Right ventricle myocardium superior (tissue), 1 donor: ENCODE measurements around the gene HOXB13. TPM values are rescaled to one million over a fixed set of nuclear protein-coding genes. Genes with fewer than 3 reads are reported as not detected.

Experiments used
- ATAC-seq: fragments of 200-7000 bp; cut with Tn5 transposase; one replicate; pipeline ENCODE4 v1.9.1; 2020; ENCODE audit warnings: mild to moderate bottlenecking; ENCODE audit not compliant: poor library complexity
- DNase-seq: peaks from one replicate; pipeline ENCODE4 v3.0.0-alpha.2; 2020
- intact Hi-C: fragments of 100-400 bp; cut with DNase I; formaldehyde crosslinking; loops from one replicate; pipeline ENCODE4 v1.11.2; 2022
- long read RNA-seq: library from polyadenylated mRNA; unstranded; transcript quantifications from one replicate; pipeline ENCODE4 v2.0.0, GENCODE V29; 2021
- total RNA-seq: library from RNA; stranded (reverse); fragmentation: NEBNext Ultra II Directional; extraction: Animal tissue kit (Norgen Biotek cat#: 25700); gene quantifications from one replicate; pipeline ENCODE4 v1.2.1, GENCODE V29; 2021
- donor health status: DM: no; HTN: yes; CAD: no; lungs with severe emphysema.

HOXB13 gene
- not detected for total RNA-seq
- long read RNA-seq = 0 reads

DNA sequence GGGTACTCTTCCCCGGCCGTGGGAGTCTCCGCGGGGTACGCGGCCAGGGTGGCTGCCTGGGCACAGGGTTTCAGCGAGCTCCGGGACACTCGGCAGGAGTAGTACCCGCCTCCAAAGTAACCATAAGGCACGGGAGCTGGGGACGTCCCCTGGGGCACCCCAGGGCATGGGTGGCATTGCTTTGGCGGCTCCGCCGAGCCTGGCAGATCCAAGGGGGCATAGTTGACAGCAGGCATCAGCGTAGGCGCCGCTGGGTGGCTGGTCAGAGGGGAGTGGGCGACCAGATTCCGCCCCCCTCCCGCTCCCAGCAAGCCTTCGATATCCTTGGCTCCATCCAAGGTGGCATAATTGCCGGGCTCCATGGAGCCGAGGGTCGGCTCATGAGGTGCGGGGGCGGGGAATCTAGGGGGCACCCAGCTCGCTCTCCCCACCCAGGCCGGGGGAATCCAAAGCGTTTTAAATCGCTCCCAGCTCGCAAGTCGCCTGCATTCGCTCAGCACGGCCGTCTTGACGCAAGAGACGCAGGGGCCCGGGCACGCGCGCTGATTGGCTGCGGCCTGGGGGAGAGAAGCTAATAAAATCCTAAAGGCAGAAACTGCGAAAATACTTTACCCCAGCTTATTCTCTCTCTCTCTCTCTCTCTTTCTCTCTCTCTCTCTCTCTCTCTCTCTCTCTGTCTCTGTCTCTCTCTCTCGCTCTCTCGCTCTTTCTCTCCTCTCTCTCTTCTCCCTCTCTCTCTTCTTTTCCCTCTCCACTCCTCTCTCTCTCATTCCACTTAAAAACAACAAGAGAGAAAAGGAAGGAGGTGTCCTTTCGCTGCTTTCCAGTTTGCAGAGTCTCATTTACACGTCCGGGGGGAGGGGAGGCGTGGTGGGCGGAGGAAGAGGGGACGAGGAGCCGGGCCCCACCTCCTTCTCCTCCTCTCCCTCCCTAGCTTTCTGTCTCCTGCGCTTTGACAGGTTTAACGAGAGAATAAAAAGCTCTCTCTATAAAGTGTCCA lies at the start of gene HOXB13:
Gene HOXB13, minus strand, starts transcription at position 519 of the 1,000 bp plus-strand sequence. Its CDS starts 157 bp downstream, at position 362.
- peak; percentile 45 for ATAC-seq
- peak; percentile 64 for DNase-seq
- intact Hi-C loops = loop anchor here (5.0 kb wide), 2 partner anchors 64 to 149 kb away; no protein-coding TSS in a partner anchor

GRCh38 chr17:48776602-48777001 lies 48.1 kb upstream of the HOXB13 start:
- DNase-seq (no peak), ATAC-seq (no peak)
- intact Hi-C loops = no loop called here

DNA sequence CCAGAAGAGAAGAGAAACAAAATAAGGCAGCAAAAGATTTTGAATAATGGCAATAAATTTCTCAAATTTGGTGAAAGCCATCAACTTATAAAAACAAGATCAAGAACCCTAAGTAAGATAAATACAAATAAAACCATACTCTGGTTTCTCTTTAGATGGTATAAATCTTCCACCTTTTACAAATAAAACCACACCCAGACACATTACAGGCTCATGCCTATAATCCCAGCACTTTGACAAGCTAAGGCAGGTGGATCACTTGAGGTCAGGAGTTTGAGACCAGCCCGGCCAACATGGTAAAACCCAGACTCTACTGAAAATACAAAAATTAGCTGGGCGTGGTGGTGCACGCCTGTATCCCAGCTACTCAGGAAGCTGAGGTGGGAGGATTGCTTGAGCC lies 44.7 kb upstream of the HOXB13 start:
- intact Hi-C loops = no loop called here

DNA sequence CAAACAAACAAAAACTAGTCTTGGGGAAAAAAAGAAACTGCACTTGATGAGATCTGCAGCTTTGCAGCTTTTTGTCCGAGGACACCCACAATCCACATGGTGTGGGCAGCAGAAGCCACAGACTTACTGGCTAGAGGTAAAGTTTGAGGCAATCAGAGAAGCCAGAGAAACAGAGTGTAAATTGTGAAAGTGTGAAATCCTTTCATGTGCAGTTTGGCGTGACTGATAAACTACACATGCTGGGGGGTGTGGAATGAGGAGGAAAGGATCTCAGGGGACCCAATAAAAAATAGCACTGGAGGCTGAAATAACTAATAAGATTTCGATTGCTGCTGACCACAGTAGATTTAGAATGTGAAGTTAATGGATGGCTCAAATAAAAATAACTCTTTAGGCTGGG lies 42.4 kb upstream of the HOXB13 start:
- intact Hi-C loops = no loop called here
- ATAC-seq = no peak
- DNase-seq = no peak

More for the DNA sequence above, 44.7 kb upstream of the HOXB13 start:
- ATAC-seq = no peak
- DNase-seq = no peak

- ATAC-seq (no peak), DNase-seq (no peak)
- intact Hi-C loops = no loop called here
These were observed 40.6 kb upstream of the HOXB13 start for GRCh38 chr17:48769009-48769675.

- intact Hi-C loops = no loop called here
- ATAC-seq (no peak), DNase-seq (no peak)
These were observed 38.8 kb upstream of the HOXB13 start for GRCh38 chr17:48767263-48767774.

- ATAC-seq (no peak), DNase-seq (no peak)
- intact Hi-C loops = no loop called here
These were observed 32.6 kb upstream of the HOXB13 start for GRCh38 chr17:48761114-48761513.

- intact Hi-C loops = no loop called here
These were observed 31.9 kb upstream of the HOXB13 start for GRCh38 chr17:48760411-48760810.

GRCh38 chr17:48759288-48759687 lies 30.7 kb upstream of the HOXB13 start:
- no peak for ATAC-seq
- no peak for DNase-seq
- intact Hi-C loops = no loop called here

More at GRCh38 chr17:48760411-48760810, 31.9 kb upstream of the HOXB13 start:
- no peak for DNase-seq
- no peak for ATAC-seq

DNA sequence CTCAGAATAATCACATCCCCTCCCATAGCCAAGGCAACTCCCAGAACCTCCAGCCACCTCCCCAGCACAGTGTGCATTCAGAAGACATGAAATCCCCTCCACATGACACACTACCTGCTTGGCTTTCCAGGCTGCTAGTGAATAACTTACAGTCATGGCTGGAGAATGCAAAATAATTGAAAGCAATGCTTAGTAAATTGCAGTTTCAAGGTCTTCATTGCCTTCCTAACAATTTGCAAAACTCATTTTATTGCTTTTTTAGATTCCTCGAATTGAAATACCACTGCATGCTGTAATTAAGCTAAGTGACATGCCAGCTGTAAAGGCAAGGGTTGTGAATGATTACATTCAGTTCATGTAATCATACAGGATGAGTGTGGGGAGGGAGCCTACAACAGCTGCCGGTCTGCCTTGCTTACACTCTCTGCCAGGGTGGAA lies 29.0 kb upstream of the HOXB13 start:
- DNase-seq (no peak), ATAC-seq (no peak)
- intact Hi-C loops = no loop called here

GRCh38 chr17:48756830-48757251 lies 28.3 kb upstream of the HOXB13 start:
- no peak for DNase-seq
- ATAC-seq = no peak
- intact Hi-C loops = no loop called here

- ATAC-seq (no peak), DNase-seq (no peak)
- intact Hi-C loops = no loop called here
These were observed 26.8 kb upstream of the HOXB13 start for GRCh38 chr17:48755356-48755755.

GRCh38 chr17:48754500-48755261 lies 26.1 kb upstream of the HOXB13 start:
- DNase-seq = no peak
- ATAC-seq = no peak
- intact Hi-C loops = no loop called here

DNA sequence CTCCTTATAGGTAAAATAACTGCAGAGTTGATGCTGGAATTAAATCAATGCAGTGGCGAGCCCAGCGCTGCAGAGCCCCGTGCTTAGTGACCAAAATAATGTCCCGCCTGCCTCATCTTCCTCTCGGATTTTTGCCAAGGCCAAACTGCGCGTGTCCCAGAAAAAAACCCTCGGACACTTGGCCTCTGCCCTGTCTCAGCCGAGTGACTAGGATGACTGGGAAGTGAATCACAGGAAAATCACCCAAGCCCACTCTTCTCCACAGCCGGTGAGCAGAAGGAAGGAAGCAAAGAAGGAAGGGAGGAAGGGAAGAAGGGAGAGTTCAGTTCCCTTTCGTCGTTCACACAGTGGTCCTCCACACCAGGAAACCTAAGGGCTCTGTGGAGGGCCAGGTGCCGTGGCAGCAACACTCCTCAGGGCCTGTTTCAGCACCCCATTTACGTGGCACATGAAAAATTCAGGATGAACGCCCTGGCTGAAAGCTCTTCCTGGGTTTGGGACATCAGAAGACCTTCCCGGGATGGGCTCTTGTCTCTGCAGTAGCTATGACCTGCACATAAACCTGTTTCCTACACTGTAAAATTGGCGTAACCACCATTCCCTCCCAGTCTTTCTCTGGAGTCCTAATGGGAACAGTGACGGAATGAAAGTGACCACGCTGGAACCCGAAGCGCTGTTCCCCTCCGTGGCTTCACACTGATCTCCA lies 25.4 kb upstream of the HOXB13 start:
- DNase-seq (no peak), ATAC-seq (no peak)
- intact Hi-C loops = no loop called here

GRCh38 chr17:48752399-48753288 lies 24.1 kb upstream of the HOXB13 start:
- intact Hi-C loops = no loop called here
- ATAC-seq (no peak), DNase-seq (no peak)

DNA sequence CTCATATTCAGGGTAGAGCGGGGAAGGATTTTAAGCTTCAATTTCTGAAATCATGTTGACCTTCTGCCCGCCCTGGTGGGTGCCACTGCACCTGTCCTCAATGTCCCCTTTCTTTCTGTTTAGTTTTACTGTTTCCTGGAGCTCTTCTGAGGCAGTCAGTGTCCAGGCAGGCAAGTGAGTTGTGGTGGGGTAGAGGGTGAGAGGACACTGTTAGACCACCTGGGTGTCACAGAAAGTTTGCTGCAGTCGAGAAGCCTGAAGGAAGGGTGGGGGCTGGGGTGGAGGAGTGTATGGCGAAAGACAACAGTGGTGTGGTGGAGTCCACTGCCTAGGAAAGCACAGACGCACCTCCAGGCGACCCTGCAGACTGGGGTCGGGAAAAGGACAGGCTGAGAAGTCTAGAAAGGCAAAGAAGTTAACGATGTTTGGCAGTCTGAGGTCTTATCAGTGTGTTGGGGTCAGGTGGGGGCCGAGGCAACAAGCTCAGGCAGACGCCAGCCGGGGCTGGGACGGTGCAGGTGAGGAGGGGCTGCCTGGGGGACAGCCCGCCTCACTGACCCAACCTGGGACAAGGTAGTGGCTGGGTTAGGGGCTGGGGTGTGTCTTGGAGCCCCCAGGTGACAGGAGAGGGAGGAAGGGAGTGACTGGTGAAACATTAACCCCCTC lies 23.3 kb upstream of the HOXB13 start:
- ATAC-seq (no peak), DNase-seq (no peak)
- intact Hi-C loops = no loop called here

- intact Hi-C loops = no loop called here
- DNase-seq (no peak), ATAC-seq (no peak)
These were observed 22.6 kb upstream of the HOXB13 start for GRCh38 chr17:48751172-48751571.
